Measurements from ENCODE around the gene SPATA13.

Gene SPATA13

GRCh38 chr13:24209138-24209537 is 48.6 kb downstream of the SPATA13 start:
- no peak overlapping the region for H3K4me3 ChIP-seq (ENCODE audit: control insufficient read depth, low read depth, low read length)
- TF ChIP-seq CTCF (IDR thresholded peaks at IDR 0.05; ENCODE audit: control insufficient read depth, insufficient read depth, low read depth, low read length, missing control alignments): no peak
- DNase-seq (ENCODE audit: low read depth): no peak

- no peak for DNase-seq (ENCODE audit: low read depth)
- TF ChIP-seq CTCF (IDR thresholded peaks at IDR 0.05; ENCODE audit: control insufficient read depth, insufficient read depth, low read depth, low read length, missing control alignments): no peak
- H3K4me3 ChIP-seq (ENCODE audit: control insufficient read depth, low read depth, low read length): no peak overlapping the region
These were observed 51.7 kb downstream of the SPATA13 start for GRCh38 chr13:24212254-24212653.

- no peak overlapping the region for H3K4me3 ChIP-seq (ENCODE audit: control insufficient read depth, low read depth, low read length)
- no peak for DNase-seq (ENCODE audit: low read depth)
- no peak for TF ChIP-seq CTCF (IDR thresholded peaks at IDR 0.05; ENCODE audit: control insufficient read depth, insufficient read depth, low read depth, low read length, missing control alignments)
These were observed 52.2 kb downstream of the SPATA13 start for GRCh38 chr13:24212674-24213073.

- H3K4me3 ChIP-seq (ENCODE audit: control insufficient read depth, low read depth, low read length): no peak overlapping the region
- DNase-seq (ENCODE audit: low read depth): no peak
- TF ChIP-seq CTCF (IDR thresholded peaks at IDR 0.05; ENCODE audit: control insufficient read depth, insufficient read depth, low read depth, low read length, missing control alignments): no peak
These were observed 53.4 kb downstream of the SPATA13 start for GRCh38 chr13:24213932-24214331.

GRCh38 chr13:24214528-24214927 is 54.0 kb downstream of the SPATA13 start:
- DNase-seq (ENCODE audit: low read depth): no peak
- H3K4me3 ChIP-seq (ENCODE audit: control insufficient read depth, low read depth, low read length): no peak overlapping the region
- no peak for TF ChIP-seq CTCF (IDR thresholded peaks at IDR 0.05; ENCODE audit: control insufficient read depth, insufficient read depth, low read depth, low read length, missing control alignments)

- no peak overlapping the region for H3K4me3 ChIP-seq (ENCODE audit: control insufficient read depth, low read depth, low read length)
- DNase-seq (ENCODE audit: low read depth): no peak
- TF ChIP-seq CTCF (IDR thresholded peaks at IDR 0.05; ENCODE audit: control insufficient read depth, insufficient read depth, low read depth, low read length, missing control alignments): no peak
These were observed 54.6 kb downstream of the SPATA13 start for GRCh38 chr13:24215126-24215525.

GRCh38 chr13:24215732-24216131 is 55.2 kb downstream of the SPATA13 start:
- DNase-seq (ENCODE audit: low read depth): peak; percentile 4
- no peak overlapping the region for H3K4me3 ChIP-seq (ENCODE audit: control insufficient read depth, low read depth, low read length)
- TF ChIP-seq CTCF (IDR thresholded peaks at IDR 0.05; ENCODE audit: control insufficient read depth, insufficient read depth, low read depth, low read length, missing control alignments): no peak
